Islet precursor cell (in vitro differentiated cells): ENCODE measurements around the gene SLC35F3.
"Not testable (repeated sequence)": the region's sequence is repeated elsewhere in the genome, so short reads cannot be mapped to it uniquely, and the experiment has no call there.

Source experiments
- DNase-seq: peaks from one replicate; pipeline ENCODE4 v3.0.0-alpha.2; 2018

SLC35F3 gene

GRCh38 chr1:234206651-234207284 is 302.3 kb downstream of the SLC35F3 start:
- DNase-seq = peak; percentile 95

DNA sequence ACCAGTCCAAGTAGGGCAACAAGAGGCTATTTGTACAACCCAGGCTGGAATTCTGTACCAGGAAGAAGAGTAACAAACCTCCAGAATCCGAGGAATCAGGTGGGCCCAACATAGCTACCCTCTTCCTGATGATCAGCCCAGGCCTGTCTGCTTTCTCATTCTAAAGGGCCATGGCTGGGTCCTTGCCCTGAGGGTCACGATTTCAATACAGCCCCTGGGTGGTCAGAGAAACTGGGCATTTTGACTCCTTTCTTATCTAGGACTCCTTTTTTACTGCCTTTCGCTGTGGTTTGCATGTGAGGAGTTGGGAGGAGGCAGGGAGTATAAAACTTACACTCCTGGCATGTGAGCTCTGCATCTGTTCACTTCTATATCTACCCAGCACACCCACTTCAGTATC is 303.9 kb downstream of the SLC35F3 start:
- DNase-seq = peak; percentile 56

- DNase-seq = peak; percentile 56
Measured at GRCh38 chr1:234208791-234209190, 304.3 kb downstream of the SLC35F3 start.

DNA sequence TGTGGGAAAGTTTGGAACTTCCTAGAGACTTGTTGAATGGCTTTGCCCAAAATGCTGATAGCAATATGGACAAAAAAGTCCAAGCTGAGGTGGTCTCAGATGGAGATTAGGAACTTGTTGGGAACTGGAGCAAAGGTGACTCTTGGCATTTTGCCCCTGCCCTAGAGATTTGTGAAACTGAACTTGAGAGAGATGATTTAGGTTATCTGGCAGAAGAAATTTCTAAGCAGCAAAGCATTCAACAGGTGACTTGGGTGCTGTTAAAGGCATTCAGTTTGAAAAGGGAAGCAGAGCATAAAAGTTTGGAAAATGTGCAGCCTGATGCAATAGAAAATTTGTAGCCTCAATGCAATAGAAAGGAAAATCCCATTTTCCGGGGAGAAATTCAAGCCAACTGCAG is 306.0 kb downstream of the SLC35F3 start:
- DNase-seq = peak; percentile 5

DNA sequence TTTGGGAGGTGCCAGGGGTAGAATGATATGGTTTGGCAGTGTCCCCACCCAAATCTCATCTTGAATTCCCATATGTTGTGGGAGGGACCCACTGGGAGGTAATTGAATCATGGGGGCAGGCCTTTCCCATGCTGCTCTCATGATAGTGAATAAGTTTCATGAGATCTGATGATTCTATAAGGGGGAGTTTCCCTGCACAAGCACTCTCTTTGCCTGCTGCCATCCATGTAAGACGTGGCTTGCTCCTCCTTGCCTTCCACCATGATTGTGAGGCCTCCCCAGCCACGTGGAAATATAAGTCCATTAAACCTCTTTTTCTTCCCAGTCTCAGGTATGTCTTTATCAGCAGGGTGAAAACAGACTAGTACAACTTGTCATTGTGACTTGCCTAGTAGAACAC is 307.4 kb downstream of the SLC35F3 start:
- DNase-seq = not testable (repeated sequence)

GRCh38 chr1:234212764-234213657 is 308.5 kb downstream of the SLC35F3 start:
- DNase-seq = peak; percentile 66

DNA sequence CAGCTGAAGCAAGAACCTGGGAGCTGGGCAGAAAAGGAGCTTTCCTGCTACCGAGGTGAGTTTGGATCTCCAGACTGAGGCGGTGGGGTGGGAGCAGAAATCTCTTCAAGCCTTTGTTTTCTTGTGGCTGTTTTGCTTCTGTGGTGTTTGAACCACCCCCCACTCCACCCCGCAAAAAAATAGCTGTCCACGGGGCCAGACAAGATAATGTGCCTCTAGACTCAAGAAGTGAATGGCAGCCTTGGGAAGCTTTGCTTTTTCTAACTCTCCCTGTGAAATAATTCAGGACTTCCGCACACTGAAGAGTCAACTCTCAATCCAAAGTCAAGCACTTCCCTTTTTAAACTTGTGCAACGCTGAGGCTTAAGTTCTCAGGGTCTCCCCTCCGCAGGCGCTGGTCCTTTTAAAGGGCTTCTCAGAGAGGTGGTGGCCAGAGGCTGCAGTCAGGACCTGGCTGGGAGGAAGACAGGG is 309.2 kb downstream of the SLC35F3 start:
- DNase-seq = no peak

GRCh38 chr1:234214129-234214910 is 309.8 kb downstream of the SLC35F3 start:
- peak; percentile 83 for DNase-seq

DNA sequence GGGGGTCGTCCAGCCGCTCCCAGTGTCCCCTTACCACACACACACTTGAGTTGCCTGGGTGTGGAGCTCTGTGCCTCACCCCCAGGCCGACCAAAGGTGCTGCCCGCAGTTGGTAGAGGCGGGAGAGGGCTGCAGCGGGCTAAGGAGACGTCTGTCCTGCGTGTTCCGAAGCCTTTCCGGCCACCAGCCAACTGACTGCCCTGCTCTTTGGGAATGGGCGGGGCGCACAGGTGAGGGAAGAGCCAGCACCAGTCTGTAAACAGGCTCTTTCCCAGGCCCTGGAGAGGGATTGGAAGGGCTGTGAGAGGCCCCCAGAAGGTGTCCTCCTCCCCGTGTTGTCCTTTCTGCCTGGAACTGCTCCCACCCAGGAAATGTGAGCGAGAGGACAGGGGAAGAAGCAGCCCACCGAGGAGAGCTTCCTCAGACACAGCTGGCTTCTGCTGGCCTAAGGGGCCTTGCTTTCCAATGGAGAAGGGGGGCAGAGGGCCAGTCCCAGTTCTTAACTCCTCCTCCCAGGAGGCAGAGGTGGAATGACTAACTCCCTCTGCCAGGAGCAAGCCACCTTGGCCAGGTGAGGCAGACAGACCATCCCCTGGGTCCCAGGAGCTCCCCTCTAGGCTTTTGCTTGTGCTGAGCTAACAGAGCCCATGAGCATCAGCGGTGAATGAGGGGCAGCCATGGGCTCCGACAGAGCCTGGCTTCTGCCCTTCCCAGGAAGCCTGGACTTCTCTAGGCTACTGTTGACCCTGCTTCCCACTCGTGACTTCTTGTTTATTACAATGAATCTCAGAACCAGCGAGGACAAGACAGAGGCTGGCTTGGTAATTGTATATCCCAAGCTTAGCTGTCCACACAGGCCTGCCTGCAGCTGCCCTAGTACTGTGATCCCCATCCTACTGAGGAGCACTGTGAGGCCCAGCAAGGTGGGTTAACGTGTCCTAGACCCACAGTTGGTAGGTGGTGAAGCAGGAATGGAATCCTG is 310.7 kb downstream of the SLC35F3 start:
- DNase-seq = peak; percentile 84

GRCh38 chr1:234216116-234216703 is 311.7 kb downstream of the SLC35F3 start:
- DNase-seq = peak; percentile 37

- peak; percentile 9 for DNase-seq
Measured at GRCh38 chr1:234217316-234217840, 312.9 kb downstream of the SLC35F3 start.

DNA sequence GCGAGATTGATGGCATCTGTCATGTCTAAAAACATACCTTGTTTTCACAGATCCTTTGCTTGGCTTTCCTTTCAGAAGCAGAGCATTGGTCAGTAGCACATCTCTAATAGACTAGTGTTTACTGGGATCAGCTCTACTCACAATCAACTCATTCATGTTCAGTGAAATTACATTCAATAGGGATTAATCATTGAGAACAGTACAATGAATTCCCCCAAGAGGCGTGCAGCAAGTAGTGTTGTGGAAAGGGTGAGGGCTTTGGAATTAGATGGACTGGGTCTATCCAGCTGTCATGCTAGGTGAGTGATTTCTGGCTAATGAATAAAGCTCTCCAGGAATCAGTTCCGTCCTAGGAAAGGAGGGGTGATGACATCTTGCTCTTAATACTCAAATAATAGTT is 313.6 kb downstream of the SLC35F3 start:
- DNase-seq = peak; percentile 8

DNA sequence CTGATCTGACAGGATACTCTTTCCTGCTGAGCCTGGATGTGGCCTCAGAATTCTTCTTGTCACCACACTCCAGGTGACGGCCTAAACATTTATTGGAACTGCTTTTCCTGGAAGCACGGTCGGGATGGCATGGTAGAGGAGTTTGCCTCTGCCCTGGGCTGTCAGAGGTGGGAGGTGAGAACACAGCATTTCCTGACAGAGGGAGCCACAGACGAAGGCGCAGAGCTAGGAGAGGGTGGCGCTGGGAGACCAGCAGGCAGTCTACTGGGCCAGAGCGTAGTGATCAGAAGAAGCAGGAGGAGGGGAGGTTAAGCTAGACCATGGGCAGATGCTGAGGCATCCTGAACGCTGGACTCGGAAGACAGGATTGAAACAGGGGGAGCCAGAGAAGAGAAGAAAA is 315.2 kb downstream of the SLC35F3 start:
- peak; percentile 50 for DNase-seq

- DNase-seq = peak; percentile 5
Measured at GRCh38 chr1:234221601-234222000, 317.1 kb downstream of the SLC35F3 start.

DNA sequence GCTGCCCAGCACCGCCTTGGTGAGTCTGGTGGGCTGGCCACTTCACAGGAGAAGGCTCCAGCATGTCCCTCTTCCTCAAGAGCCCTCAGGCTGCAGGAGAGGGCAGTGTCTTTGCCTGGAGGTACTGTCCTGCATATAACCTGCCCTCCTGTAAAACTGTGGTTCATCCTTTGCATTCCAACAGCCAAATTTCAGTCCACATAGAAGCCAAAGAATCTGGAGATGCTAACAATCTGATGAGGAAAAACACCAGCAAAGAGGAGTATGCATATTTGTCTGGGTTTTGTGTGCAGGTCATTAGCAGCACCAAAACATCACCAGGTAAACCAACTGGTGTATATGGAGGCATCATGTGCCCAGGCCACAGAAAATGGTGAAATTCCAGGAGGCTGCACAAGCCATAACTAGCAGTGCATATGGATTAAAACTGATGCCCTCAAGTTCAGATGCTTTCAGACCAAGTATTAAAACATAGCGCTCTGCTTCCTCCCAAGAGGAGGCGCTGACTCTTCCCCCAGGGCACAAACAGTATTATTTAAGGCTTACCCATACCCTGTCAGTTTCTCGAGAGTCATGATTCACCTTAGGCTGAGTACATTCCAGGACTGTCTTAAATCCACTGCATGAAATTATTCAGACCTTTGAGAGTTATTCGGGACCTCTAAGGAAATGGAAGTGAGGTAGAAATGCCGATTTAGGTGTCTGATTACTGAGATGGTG is 318.2 kb downstream of the SLC35F3 start:
- DNase-seq = peak; percentile 32

DNA sequence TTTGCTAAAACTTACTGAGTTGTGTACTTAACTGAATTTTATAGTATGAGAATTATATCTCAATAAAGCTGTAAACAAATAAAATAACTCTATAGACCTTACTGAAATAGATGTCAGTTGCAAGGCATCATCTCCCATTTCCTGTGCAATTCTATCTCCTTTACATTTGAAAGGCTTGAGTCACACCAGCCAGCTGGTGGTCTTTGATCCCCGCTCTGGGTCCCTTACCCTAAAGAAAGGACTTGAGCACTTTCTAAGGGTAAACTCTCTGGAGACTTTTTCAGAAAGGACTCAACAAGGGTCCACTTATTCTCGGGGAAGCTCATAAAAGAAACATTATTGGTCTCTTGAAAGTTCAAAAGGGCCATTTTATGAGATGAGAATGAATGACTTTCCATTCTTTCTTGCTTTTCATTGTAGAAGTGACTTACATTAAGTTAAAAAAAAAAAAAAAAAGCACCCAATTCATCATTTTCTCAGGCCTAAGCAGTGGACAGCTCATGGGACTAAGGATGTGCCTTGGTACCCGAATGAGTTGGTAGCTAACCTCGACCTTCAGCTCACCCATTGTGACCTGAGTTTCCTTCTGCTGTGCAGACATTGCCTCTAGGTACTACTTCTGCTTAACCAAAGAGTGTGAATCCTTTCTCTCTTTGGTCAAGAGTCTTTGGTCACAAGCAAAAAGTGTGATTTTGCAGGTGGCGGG is 321.8 kb downstream of the SLC35F3 start:
- DNase-seq = no peak

- no peak for DNase-seq
Measured at GRCh38 chr1:234226819-234227165, 322.3 kb downstream of the SLC35F3 start.

- DNase-seq = no peak
Measured at GRCh38 chr1:234229581-234230387, 325.3 kb downstream of the SLC35F3 start.

DNA sequence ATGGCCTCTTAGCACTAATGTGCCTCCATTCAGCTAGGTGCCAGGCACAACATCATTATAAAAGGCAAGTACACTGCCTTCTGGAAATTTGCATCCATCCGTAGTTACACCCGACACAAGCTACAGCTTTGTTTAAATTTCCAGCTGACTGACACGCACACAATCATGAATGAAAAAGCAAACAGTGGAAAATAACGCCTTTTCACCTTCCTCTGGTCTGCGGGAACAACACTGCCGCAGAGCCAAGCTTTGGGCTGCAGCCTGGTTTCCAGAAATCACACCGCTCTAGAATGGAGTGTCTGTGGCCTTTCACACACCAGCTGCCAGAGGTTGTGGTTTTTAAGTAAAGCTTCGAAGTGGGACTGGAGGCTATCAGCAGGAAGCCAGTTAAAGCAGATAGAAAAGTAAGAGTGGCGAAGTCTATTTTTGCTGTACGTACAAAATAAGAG is 326.0 kb downstream of the SLC35F3 start:
- DNase-seq = no peak
